ENCODE measurements around the gene RNF208.

GRCh38 chr9:137265496-137266161 is 43.6 kb upstream of the RNF208 start:
- TF ChIP-seq POLR2AphosphoS5 (IDR thresholded peaks at IDR 0.05; ENCODE audit: borderline replicate concordance, low read depth, low read length) (no peak), EZH2 (IDR thresholded peaks at IDR 0.05) (no peak), FOXP2 (optimal IDR thresholded peaks at IDR 0.05; ENCODE audit: control extremely low read depth, extremely low read length, insufficient read depth) (no peak)

Data from SK-N-MC (cell line).